ENCODE data around the gene STAM.

DNA sequence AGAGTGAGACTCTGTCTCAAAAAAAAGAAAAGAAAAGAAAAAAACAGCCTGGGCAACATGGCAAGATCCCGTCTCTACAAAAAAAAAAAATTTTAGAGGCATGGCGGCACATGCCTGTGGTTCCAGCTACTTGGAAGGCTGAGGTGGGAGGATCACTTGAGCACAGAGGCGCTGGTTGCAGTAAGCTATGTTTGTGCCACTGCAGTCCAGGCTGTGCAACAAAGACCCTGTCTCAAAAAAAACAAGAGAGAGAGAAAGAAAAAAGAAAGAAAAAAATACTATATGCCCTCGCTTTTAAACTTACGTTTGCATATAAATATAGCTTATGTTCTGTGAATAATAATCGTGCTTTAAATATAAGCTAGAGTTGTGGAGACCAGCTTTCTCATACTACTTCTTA is 38.0 kb upstream of the STAM start:
- TF ChIP-seq, protein P1, sequence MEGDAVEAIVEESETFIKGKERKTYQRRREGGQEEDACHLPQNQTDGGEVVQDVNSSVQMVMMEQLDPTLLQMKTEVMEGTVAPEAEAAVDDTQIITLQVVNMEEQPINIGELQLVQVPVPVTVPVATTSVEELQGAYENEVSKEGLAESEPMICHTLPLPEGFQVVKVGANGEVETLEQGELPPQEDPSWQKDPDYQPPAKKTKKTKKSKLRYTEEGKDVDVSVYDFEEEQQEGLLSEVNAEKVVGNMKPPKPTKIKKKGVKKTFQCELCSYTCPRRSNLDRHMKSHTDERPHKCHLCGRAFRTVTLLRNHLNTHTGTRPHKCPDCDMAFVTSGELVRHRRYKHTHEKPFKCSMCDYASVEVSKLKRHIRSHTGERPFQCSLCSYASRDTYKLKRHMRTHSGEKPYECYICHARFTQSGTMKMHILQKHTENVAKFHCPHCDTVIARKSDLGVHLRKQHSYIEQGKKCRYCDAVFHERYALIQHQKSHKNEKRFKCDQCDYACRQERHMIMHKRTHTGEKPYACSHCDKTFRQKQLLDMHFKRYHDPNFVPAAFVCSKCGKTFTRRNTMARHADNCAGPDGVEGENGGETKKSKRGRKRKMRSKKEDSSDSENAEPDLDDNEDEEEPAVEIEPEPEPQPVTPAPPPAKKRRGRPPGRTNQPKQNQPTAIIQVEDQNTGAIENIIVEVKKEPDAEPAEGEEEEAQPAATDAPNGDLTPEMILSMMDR (IDR thresholded peaks at IDR 0.05; ENCODE audit: low read depth, low read length) = no peak
- TF ChIP-seq EZH2phosphoT487 (IDR thresholded peaks at IDR 0.05; ENCODE audit: low read depth) = no peak

Data from OCI-LY3 (cell line).